Activated naive CD8-positive, alpha-beta T cell treated with anti-CD3 and anti-CD28 coated beads, Interleukin-2, amount 10 ng/mL, durations not matched to agents 7 days and 5 days (primary cell): Measurements from ENCODE around the gene ANKRD34C. TPM values are rescaled to one million over a fixed set of nuclear protein-coding genes. Genes with fewer than 3 reads are reported as not detected.
"Not testable (repeated sequence)": the region's sequence is repeated elsewhere in the genome, so short reads cannot be mapped to it uniquely, and the experiment has no call there.

Source experiments
- ATAC-seq: fragments of 150-1000 bp; cut with Tn5 transposase; one replicate; pipeline ENCODE4 v1.10.0; 2021; ENCODE audit warnings: low read depth, moderate library complexity
- POLR2A ChIA-PET: fragments of 350-600 bp; sonication (Branson Sonifier 250); formaldehyde crosslinking; loops from one replicate; lab custom pipeline; 2021; ENCODE audit warnings: antibody characterized with exemption; lab: Charles Lee
- DNase-seq: peaks from one replicate; pipeline ENCODE4 v3.0.0; 2021
- H3K27ac Mint-ChIP-seq: one replicate; pipeline ENCODE4 v1.8.0; 2022; ENCODE audit warnings: mild to moderate bottlenecking, mixed read lengths
- H3K27me3 Mint-ChIP-seq: one replicate; pipeline ENCODE4 v1.8.0; 2022; ENCODE audit warnings: mild to moderate bottlenecking, moderate library complexity, mixed read lengths
- H3K36me3 Mint-ChIP-seq: one replicate; pipeline ENCODE4 v1.8.0; 2021; ENCODE audit warnings: mild to moderate bottlenecking, mixed read lengths
- H3K4me1 Mint-ChIP-seq: one replicate; pipeline ENCODE4 v1.8.0; 2021; ENCODE audit warnings: mixed read lengths
- H3K4me3 Mint-ChIP-seq: one replicate; pipeline ENCODE4 v1.8.0; 2022; ENCODE audit warnings: mild to moderate bottlenecking, moderate library complexity, mixed read lengths
- H3K9me3 Mint-ChIP-seq: one replicate; pipeline ENCODE4 v1.8.0; 2021; ENCODE audit warnings: mixed read lengths
- total RNA-seq, 2 experiments: library from RNA; stranded (reverse); gene quantifications; one replicate each; pipeline ENCODE4 v1.2.3, GENCODE V29; 2021

Gene ANKRD34C
- total RNA-seq, 2 experiments from 2014 or later, result not detected

- no peak overlapping the region for H3K4me3 Mint-ChIP-seq
- ATAC-seq (no peak), DNase-seq (no peak)
- POLR2A ChIA-PET, result no interaction called here
- H3K27ac Mint-ChIP-seq, result no peak overlapping the region
- H3K9me3 Mint-ChIP-seq, result no peaks in the 10 kb centered on the region
- H3K4me1 Mint-ChIP-seq, result peaks cover 38% of the 10 kb centered on the region
- peaks cover 51% of the 10 kb centered on the region for H3K36me3 Mint-ChIP-seq
- H3K27me3 Mint-ChIP-seq, result no peaks in the 10 kb centered on the region
These were observed 34.3 kb downstream of the ANKRD34C start for GRCh38 chr15:79316864-79317263.

GRCh38 chr15:79319973-79320372 lies 37.5 kb downstream of the ANKRD34C start:
- H3K4me3 Mint-ChIP-seq, POLR2A ChIA-PET, H3K9me3 Mint-ChIP-seq, ATAC-seq, H3K27me3 Mint-ChIP-seq, H3K27ac Mint-ChIP-seq, DNase-seq: not testable (repeated sequence)
- Mint-ChIP-seq H3K36me3 (peaks cover 55% of the 10 kb centered on the region), H3K4me1 (peaks cover 20% of the 10 kb centered on the region)

DNA sequence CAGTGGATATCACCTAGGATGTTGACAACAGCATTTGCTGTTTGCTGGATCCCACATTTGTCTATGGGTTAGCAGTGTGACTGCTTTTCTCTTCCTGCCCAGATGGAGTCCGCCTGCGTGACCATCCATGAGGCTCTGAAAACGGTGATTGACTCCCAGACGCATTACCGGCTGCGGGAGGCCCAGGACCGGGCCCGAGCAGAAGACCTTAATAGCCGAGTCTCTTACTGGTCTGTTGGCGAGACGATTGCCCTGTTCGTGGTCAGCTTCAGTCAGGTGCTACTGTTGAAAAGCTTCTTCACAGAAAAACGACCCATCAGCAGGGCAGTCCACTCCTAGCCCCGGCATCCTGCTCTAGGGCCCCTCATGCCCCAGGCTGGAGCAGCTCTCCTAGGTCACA lies 39.4 kb downstream of the ANKRD34C start:
- Mint-ChIP-seq H3K36me3 (peaks cover 52% of the 10 kb centered on the region), H3K27me3 (no peaks in the 10 kb centered on the region), H3K27ac (no peak overlapping the region), H3K9me3 (no peaks in the 10 kb centered on the region), H3K4me1 (peaks cover 16% of the 10 kb centered on the region), H3K4me3 (no peak overlapping the region)
- DNase-seq (no peak), ATAC-seq (no peak)
- POLR2A ChIA-PET, result interaction anchor here (1.0 kb wide), 1 partner anchor 11 kb away, joined by 3 read pairs; the partner anchor contains the start of gene TMED3

GRCh38 chr15:79322306-79322705 lies 39.8 kb downstream of the ANKRD34C start:
- ATAC-seq, result no peak
- no peak for DNase-seq
- Mint-ChIP-seq H3K4me3 (no peak overlapping the region), H3K4me1 (peaks cover 13% of the 10 kb centered on the region), H3K27ac (no peak overlapping the region), H3K36me3 (peaks cover 52% of the 10 kb centered on the region), H3K9me3 (no peaks in the 10 kb centered on the region), H3K27me3 (no peaks in the 10 kb centered on the region)
- POLR2A ChIA-PET, result interaction anchor here (1.0 kb wide), 1 partner anchor 12 kb away, joined by 3 read pairs; the partner anchor contains the start of gene TMED3

DNA sequence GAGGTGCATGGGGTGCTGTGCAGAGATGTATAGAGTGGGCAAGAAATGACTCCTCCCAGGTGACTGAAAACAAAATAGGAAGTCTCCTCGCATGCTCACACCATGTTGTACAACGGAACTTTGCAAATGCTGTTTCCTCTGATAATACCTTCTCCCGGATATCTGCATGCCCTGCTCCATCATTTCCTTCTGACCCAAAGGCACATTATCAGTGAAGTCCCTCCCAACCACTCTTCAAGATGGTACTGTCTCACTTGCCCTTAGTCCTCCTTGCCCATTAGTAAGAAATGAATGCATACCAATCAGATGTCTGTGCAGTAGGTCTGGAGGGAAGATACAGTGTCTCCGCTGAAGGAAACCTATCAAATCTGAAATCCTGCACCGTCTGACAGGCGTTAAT lies 40.4 kb downstream of the ANKRD34C start:
- no peak for ATAC-seq
- H3K9me3 Mint-ChIP-seq, result no peaks in the 10 kb centered on the region
- POLR2A ChIA-PET, result interaction anchor here (1.0 kb wide), 1 partner anchor 12 kb away, joined by 3 read pairs; the partner anchor contains the start of gene TMED3

DNA sequence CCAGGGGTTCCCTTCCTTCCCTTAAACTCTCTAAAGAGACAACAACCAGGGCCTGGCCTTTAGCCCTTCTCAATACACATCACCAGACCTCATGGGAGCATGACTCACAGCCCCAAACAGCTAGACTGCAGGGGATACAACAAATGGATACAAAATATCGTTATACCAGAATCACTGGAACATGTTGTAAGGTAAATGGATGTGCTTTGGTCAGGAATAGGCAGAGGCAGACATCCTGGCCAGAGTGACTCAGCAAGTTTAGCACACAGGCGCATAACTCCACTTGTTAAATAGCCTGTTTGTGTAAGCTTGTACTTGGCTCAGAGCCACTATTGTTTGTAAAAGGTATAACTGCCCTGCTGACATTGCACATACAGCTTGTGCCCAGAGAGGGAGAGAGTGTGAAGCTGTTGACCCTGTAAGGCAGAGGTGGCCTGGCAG lies 46.7 kb downstream of the ANKRD34C start:
- no peaks in the 10 kb centered on the region for H3K9me3 Mint-ChIP-seq
- POLR2A ChIA-PET, result no interaction called here
- H3K4me1 Mint-ChIP-seq, result peaks cover 1% of the 10 kb centered on the region
- no peak for ATAC-seq
- H3K36me3 Mint-ChIP-seq, result peaks cover 31% of the 10 kb centered on the region
- DNase-seq, result no peak
- peak overlapping the region; percentile 28 for H3K27ac Mint-ChIP-seq
- no peak overlapping the region for H3K4me3 Mint-ChIP-seq
- H3K27me3 Mint-ChIP-seq, result no peaks in the 10 kb centered on the region

More for the DNA sequence above, 40.4 kb downstream of the ANKRD34C start:
- Mint-ChIP-seq H3K4me3 (no peak overlapping the region), H3K27ac (no peak overlapping the region), H3K4me1 (peaks cover 9% of the 10 kb centered on the region), H3K36me3 (peaks cover 48% of the 10 kb centered on the region), H3K27me3 (no peaks in the 10 kb centered on the region)
- no peak for DNase-seq

Other genes with a start within 250 kb of the ANKRD34C start
- not detected for gene RASGRF1, start 191.9 kb upstream of the ANKRD34C start, total RNA-seq
- 10 to 100 TPM; 31.8 to 34.2 TPM for gene TMED3, start 28.4 kb downstream of the ANKRD34C start, total RNA-seq
- gene MINAR1, start 149.6 kb downstream of the ANKRD34C start, total RNA-seq, result under 1 TPM; 0.44 to 0.57 TPM